GM12892 (cell line): Measurements from ENCODE around the gene CHMP2A.

ENCODE experiments used
- POLR2A ChIP-seq: IDR thresholded peaks from 2 replicates; pipeline ENCODE4 v1.6.1; 2011; ENCODE audit warnings: low read depth, low read length, control low read depth
- POLR2AphosphoS5 ChIP-seq: IDR thresholded peaks from 2 replicates; pipeline ENCODE4 v1.6.1; 2011; ENCODE audit warnings: low read depth, low read length, control low read depth
- TAF1 ChIP-seq: IDR thresholded peaks from 2 replicates; pipeline ENCODE4 v1.6.1; 2011; ENCODE audit warnings: low read depth, mild to moderate bottlenecking, control low read depth, low read length, borderline replicate concordance

GRCh38 chr19:58546019-58546530 is 8.8 kb downstream of the CHMP2A start:
- TF ChIP-seq POLR2AphosphoS5, result no peak
- no peak for TF ChIP-seq POLR2A
- no peak for TF ChIP-seq TAF1
